ENCODE measurements around the gene CORT.
"Not testable (repeated sequence)": the region's sequence is repeated elsewhere in the genome, so short reads cannot be mapped to it uniquely, and the experiment has no call there.

Gene CORT, protein sequence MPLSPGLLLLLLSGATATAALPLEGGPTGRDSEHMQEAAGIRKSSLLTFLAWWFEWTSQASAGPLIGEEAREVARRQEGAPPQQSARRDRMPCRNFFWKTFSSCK

DNA sequence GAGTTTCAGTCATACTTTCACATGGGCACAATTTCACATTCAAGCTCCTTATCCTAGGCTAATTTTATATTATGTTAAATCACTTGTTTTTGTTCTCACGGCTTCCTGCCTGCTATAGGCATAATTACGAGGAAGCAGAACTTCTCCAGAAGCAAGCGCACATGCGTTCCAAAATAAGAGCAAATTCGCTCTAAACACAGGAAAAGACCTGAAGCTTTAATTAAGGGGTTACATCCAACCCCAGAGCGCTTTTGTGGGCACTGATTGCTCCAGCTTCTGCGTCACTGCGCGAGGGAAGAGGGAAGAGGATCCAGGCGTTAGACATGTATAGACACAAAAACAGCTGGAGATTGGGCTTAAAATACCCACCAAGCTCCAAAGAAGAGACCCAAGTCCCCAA, at the start of gene CORT:
TSS of gene CORT (plus strand) at position 281 of the 400 bp plus-strand sequence. CDS start 193 bp downstream, outside the sequence.
- DNase-seq (ENCODE audit: low read depth, low spot score): no peak
- in situ Hi-C loops (cut with HindIII; ENCODE audit: low sequenced_read_pairs): no loop called here
- no peak within 1 kb of the TSS for H3K4me3 ChIP-seq (ENCODE audit: low read depth, low read length)
- TF ChIP-seq, protein P1, sequence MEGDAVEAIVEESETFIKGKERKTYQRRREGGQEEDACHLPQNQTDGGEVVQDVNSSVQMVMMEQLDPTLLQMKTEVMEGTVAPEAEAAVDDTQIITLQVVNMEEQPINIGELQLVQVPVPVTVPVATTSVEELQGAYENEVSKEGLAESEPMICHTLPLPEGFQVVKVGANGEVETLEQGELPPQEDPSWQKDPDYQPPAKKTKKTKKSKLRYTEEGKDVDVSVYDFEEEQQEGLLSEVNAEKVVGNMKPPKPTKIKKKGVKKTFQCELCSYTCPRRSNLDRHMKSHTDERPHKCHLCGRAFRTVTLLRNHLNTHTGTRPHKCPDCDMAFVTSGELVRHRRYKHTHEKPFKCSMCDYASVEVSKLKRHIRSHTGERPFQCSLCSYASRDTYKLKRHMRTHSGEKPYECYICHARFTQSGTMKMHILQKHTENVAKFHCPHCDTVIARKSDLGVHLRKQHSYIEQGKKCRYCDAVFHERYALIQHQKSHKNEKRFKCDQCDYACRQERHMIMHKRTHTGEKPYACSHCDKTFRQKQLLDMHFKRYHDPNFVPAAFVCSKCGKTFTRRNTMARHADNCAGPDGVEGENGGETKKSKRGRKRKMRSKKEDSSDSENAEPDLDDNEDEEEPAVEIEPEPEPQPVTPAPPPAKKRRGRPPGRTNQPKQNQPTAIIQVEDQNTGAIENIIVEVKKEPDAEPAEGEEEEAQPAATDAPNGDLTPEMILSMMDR (IDR thresholded peaks at IDR 0.05; ENCODE audit: low read depth, low read length): no peak

DNA sequence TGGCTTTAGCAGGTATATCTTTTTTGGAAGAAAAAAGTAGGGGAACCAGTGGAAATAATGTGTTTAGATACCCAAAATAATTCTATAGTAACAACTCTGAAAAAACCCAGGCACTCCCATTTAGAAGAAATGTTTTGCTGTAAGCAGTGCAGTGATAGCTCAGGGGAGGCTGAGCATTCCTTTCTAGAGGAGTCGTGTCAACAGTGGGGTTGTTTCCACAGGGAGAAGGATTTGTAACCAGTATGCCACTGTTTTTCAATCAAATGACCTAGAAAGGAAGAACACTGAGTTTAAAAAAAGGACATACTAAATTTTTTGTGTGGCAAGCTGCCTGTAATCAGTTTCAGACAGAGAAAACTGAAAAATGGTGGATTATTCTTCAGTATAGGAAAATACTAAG, 48.5 kb upstream of the CORT start:
- no peak overlapping the region for H3K4me3 ChIP-seq (ENCODE audit: low read depth, low read length)
- TF ChIP-seq, protein P1 (IDR thresholded peaks at IDR 0.05; ENCODE audit: low read depth, low read length): no peak

DNA sequence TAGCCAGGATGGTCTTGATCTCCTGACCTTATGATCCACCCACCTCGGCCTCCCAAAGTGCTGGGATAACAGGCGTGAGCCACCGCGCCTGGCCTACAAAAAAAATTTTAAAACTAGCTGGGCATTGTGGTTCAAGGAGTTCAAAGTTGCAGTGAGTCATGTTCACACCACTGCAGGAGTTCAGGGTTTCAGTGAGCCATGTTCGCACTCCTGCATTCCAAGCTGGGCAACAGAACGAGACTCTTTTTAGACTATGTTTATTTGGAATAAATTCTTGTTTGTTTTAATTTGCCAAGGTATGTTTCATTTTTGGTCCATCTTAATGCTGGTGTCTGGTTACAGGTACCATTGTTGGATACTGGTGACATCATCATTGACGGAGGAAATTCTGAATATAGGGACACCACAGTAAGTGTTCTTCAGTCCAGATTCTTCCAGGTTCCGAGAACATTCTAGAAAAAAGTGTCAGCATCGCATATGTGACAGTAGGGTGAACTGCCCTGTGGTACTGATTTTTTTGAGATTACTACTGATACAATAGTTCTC, 47.0 kb upstream of the CORT start:
- no peak overlapping the region for H3K4me3 ChIP-seq (ENCODE audit: low read depth, low read length)
- peak; percentile 77 for DNase-seq (ENCODE audit: low read depth, low spot score)
- in situ Hi-C loops (cut with HindIII; ENCODE audit: low sequenced_read_pairs): no loop called here
- TF ChIP-seq, protein P1 (IDR thresholded peaks at IDR 0.05; ENCODE audit: low read depth, low read length): no peak

More for the DNA sequence above, 48.5 kb upstream of the CORT start:
- in situ Hi-C loops (cut with HindIII; ENCODE audit: low sequenced_read_pairs): no loop called here
- DNase-seq (ENCODE audit: low read depth, low spot score): no peak

DNA sequence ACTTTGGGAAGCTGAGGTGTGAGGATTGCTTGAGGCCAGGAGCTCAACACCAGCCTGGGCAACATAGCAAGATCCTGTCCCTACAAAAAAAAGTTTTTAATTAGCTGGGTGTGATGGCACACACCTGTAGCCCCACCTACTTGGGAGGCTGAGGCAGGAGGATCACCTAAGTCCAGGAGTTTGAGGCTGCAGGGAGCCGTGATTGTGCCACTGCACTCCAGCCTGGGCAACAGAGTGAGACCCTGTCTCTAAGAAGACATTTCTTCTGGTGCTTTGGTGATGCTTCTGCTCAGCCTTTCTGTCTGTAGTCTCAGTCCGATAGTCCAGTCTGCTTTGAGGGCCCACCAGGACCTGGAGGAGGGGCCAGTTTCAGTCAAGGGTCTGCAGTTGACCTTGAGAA, 42.6 kb upstream of the CORT start:
- no peak overlapping the region for H3K4me3 ChIP-seq (ENCODE audit: low read depth, low read length)
- no peak for DNase-seq (ENCODE audit: low read depth, low spot score)
- TF ChIP-seq, protein P1 (IDR thresholded peaks at IDR 0.05; ENCODE audit: low read depth, low read length): no peak
- in situ Hi-C loops (cut with HindIII; ENCODE audit: low sequenced_read_pairs): no loop called here

DNA sequence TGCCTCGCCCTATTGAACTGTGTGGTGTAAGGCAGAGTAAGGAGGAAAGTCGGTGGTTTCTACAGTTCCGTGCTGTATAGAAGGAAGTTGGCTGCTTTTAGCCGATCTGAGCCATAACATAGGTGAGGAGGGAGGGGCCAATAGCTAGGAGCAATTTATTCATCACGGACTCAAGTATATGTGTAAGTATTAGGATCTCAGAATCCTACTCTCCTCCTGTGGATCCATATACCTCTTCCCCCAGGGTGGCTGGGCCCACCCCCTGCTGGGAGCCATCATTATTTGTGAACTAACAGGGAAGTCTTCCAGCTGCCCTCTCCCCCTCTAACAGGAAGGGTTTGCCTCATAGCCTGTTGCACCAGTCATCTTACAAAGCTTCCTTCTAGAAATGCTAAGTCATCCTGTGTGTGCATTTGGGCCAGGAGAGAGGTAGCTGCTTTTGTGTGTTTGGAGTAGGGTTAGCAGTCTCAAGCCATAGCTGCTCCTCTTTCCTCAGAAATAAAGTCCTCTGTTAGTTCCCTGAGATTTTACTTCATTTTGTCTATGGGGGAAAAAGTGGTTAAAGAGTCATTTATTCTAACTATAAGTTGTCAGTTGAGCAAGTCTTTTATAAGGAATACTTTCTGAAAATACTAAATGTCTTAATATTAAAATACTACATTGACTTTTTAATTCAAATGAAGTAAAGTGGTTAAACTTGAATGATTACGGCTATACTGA, 34.5 kb upstream of the CORT start:
- H3K4me3 ChIP-seq (ENCODE audit: low read depth, low read length): no peak overlapping the region
- TF ChIP-seq, protein P1 (IDR thresholded peaks at IDR 0.05; ENCODE audit: low read depth, low read length): no peak
- peak; percentile 50 for DNase-seq (ENCODE audit: low read depth, low spot score)
- in situ Hi-C loops (cut with HindIII; ENCODE audit: low sequenced_read_pairs): no loop called here

DNA sequence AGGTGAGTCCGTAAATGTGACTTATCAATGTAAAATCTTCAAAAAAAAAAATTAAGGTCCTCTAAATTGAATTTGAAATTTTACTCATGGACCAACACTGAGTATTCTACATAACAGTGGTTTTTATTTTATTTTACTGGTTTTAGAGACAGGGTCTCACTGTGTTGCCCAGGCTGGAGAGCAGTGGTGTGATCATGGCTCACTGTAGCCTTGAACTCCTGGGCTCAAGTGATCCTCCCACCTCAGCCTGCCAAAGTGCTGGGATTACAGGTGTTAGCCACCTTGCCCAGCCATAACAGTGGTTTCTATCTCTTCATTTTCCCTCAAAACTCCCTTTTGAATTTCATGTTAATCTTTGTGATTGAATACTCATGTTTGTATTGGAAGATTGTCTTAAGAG, 33.9 kb upstream of the CORT start:
- H3K4me3 ChIP-seq (ENCODE audit: low read depth, low read length); in situ Hi-C loops (cut with HindIII; ENCODE audit: low sequenced_read_pairs): not testable (repeated sequence)

DNA sequence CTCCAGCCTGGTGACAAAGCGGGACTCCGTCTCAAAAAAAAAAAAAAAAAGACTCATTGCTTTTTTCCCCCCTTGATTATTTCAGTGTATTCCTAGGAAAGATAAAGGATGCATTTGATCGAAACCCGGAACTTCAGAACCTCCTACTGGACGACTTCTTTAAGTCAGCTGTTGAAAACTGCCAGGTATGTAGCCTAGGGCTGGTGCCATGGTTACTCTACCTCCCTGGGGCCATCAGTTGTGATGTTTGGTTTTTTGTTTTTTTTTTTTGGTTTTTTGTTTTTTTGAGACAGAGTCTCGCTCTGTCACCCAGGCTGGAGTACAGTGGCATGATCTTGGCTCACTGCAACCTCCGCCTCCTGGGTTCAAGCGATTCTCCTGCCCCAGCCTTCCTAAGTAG, 31.1 kb upstream of the CORT start:
- in situ Hi-C loops (cut with HindIII; ENCODE audit: low sequenced_read_pairs); DNase-seq (ENCODE audit: low read depth, low spot score); H3K4me3 ChIP-seq (ENCODE audit: low read depth, low read length): not testable (repeated sequence)

More for the DNA sequence above, 33.9 kb upstream of the CORT start:
- not testable (repeated sequence) for DNase-seq (ENCODE audit: low read depth, low spot score)

Data from astrocyte of the spinal cord (primary cell).